ENCODE data around the gene INPP5A.

The INPP5A gene

DNA sequence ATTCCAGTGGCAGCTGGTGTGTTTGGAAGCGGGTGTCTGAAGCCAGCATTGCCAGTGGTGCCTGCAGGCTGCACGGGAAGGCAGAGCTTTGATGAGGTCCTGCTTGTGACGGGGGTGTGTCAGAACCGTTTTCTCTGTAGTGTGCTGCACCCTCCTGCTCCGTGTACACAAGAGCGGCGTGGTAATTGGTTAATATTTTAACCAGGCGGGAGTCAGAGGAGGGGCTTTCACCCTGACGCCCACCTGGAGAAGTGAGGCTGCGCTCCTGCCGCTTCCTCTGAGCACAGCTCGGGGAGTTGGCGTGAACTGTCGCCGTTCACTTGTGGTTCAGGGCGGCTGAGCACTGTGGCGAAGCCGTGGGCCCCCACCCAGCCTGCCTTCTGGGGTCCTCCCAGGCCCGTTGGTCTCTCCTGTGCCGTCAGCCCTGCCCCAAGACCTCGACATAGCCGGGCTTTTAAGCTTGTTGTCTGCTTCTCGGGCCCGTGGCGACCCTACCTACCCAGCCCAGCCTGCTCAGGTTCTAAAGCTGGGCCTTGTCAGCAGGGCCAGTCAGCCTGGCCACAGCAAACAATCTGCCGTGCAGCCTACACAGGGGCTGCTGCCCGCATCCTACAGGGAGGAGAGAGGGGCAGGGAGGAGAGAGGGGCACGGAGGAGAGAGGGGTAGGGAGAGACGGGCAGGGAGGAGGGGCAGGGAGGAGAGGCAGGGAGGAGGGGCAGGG is 236.8 kb downstream of the INPP5A start:
- FAIRE-seq = no peak

DNA sequence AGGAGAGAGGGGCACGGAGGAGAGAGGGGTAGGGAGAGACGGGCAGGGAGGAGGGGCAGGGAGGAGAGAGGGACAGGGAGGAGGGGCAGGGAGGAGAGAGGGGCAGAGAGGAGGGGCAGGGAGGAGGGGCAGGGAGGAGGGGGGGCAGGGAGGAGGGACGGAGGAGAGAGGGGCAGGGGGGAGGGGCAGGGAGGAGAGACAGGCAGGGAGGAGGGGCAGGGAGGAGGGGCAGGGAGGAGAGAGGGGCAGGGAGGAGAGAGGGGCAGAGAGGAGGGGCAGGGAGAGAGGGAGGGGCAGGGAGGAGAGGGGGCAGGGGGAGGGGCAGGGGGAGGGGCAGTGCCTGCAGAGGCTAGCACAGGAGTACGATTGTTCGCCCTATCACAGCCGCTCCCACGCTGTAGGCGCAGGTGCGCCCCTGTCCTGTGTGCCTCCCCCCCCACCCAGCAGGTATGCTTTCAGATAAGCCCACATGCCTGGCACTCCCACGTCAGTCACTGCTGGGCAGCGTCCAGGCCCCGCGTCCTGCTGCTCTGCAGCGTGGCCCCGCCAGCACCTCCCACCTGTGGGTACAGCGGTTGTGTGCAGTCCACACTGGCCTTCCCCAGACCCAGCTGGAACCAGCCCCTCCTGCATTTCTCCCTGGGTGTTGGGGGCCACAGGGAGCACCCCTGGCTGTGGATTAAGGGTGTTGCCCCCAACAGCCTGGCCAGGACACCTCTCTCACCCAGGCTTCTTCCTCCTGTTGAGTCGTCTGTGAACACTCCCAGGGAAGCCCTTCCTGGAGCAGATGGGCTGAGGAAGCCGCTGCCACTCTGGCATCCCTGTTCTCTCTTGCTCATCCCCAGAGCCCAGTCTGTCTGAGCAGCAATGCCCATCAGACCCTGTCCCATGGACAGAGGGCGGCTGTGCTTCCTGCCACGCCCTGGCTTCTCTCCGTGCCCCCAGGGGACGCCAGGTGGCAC is 237.6 kb downstream of the INPP5A start:
- no peak for FAIRE-seq

DNA sequence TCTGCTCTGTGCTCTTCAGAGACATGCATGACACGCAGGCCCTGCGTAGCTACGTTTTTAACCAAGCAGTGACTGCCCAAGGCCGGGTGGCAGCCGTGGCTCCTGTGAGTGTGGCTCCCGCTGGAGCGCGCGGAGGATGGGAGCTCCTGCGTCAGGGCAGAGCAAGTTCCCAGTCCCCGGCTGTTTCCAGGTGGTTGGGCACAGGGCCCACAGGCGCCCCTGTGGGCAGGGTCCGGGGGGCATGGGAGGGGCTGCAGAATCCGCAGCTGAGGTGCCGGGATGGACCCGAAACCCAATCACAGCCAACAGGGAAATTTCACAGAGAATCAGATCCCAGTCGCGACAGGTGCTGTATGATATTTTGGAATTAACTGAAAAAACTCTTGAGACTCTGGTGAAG is 238.6 kb downstream of the INPP5A start:
- no peak for FAIRE-seq

DNA sequence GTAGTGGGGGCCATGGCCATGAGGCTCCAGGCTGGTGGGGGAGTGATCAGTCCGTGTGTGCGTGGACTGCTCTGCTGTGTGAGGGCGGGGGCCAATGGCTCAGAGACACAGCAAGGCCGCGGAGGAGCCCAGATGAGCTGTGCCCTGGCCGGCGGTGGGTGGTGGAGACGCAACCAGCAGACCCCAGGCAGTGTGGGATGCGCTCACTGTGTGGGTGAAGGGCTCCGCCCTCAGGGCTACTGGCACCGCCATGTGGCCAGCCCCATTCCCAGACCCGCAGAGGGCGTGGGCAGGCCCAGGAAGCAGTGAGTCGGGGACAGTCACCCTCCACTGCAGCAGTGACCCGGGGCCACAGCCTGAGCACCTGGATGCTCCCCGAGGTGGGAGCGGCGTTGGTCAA is 239.2 kb downstream of the INPP5A start:
- FAIRE-seq = no peak

DNA sequence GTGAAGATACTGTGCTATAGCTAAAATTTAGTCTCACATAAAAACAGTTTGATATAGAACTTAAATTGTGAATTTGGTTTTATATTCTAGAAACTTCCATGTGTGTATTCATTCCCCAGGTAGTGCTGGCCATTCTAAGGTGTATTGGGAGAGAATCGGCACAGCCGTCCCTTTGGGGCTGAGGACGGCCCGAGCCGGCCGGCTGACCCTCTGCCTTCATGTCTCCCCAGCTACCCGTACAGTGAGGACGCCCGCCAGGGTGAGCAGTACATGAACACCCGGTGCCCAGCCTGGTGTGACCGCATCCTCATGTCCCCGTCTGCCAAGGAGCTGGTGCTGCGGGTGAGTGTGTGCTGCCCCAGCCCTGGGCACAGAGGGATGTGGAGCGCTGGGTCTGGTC is 239.9 kb downstream of the INPP5A start:
- FAIRE-seq = no peak

DNA sequence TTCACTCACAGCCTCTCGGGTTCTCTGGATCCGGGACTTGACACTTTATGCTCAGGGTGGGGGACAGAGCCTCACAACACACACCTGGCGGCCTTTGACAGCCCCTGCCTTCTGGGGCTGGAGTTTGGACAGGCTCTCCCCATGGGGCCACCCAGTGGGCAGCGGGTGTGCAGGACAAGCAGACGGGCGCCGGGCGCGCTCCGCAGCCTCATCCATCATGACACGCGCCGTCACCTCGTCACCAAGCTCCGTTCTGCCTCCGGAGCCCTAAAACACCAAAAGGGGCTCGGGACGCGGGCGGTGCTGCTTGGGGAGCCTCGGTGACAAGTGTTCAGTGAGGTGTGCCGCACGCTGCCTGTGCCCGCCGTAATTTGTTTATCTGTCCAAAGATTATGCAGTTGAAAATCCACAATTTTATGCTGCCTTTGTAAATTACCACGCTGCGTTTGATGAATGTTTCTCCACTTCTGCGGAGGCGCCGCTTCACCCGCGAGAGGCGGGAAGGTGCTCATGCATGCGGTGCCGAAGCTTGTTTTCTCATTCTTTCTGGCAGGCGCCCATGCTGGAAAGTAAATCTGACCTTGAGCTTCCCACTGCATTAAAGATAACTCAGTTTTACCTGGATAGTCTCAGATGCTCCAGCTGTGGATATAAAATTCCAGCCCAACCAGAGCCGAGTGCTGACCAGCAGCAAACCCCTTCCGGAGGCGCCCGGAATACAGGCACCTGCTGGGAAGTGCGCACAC is 242.1 kb downstream of the INPP5A start:
- FAIRE-seq = no peak

DNA sequence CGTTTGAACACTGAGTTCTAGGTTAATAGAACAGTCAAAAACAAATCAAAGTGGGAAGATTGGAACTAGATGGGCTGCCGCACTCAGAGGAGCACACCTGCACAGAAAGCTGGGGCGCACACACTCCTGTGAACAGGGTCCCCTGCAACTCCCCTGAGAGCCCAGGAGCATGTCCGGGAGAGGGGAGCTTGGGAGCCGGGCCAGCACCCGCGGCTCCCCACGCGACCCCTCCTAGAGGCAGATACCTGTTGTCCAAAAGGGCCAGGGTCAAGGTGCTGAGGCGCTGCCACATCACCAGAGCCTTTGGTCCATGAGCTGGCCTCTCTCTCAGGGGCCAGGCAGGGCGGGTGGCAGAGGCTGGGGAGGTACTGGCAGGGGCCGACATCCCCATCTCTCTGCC is 242.8 kb downstream of the INPP5A start:
- FAIRE-seq = no peak

DNA sequence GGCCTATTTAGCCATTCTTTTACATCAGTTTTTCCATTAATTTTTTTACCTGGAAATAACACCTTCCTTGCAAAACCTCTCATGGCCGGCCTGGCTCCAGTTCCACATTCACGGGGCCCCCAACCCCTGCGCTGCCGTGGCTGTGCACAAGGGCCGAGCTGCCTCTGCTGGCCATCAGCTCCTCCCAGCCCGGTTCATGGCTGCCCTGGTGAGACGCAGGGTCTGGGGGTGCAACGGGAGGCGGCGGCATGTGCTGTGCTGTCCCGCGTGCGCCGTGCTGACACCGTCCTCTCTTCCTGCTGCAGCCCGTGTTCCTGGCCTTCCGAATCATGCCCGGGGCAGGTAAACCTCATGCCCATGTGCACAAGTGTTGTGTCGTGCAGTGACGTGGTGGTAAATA is 244.0 kb downstream of the INPP5A start:
- no peak for FAIRE-seq

DNA sequence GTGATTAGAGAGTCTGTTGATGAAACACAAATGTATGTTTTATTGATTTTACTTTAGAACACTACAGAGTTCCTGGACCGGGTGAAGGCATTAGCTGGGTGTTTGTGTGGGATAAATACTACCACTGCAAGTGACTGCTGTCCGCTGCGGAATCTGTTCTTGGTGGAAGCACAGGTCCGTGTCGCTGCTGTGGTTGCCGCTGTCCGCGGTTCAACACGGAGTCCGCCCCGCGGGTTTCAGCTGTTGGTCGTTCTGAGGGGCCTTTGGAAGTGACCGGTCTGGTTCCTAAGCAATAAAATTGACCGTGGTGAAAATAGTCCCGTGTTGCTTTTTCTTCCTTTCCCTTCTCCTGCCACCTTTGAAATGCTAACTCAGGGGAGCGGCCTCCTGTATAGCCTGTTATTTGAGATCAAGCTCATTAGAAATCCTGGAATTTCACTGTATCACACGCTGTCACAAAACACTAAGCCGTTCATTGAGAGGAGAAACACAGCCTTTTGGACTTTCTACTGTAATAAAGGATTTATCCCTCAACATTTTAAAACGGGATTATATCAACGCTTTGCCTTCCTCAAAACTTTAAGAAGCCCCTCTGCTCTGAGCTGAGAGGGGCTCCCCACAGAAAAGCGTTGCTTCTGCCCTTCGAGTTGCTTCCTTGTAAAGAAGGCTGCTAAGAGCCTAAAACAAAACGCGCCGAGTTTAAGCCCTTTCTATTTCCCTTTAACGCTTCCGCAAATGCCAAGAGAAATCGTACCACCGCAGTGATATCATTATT is 245.8 kb downstream of the INPP5A start:
- FAIRE-seq = no peak

DNA sequence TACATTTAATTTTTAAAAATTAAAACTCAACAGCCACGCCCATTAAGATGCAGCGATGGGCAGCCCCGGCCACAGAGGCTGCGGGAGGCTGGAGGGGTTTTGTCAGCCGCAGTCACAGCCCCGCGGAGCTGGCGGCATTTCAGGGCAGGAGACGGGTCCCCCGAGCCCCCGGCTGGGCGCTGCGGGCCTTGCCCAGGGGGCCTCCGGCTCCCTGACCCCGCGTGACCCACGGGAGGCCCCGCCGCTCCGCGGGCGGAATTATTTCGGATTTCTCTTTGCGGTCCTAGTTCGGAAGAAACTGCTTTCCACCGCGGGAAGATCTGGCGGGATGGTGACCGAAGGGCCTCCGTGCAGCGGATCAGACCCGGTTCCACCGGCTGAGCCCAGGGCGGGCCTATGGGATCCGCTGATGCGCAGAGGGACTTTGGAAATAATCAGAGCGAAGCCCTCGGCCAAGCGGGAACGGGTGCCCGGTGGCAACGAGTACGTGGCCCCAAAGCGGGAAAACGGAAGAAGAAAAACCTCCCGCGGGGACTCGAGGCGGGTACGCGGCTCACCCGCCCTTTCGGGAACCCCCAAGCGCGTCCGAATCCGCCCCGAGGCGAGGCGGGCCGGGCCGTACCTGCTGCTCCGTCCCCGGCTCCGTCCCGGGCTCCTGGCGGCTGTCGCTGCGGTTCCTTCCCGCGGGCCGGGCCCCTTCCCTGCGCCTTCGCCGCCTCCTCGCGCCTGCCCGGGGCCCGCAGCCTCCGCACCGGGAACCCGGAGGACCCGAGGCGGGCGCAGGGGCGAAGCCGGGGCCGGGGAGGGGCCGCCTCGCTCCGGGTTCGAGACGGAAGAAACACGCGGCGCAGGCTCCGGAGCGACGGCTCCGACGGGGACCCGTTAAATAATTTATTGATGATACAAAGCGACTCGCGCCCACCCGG is 246.6 kb downstream of the INPP5A start:
- FAIRE-seq = no peak

DNA sequence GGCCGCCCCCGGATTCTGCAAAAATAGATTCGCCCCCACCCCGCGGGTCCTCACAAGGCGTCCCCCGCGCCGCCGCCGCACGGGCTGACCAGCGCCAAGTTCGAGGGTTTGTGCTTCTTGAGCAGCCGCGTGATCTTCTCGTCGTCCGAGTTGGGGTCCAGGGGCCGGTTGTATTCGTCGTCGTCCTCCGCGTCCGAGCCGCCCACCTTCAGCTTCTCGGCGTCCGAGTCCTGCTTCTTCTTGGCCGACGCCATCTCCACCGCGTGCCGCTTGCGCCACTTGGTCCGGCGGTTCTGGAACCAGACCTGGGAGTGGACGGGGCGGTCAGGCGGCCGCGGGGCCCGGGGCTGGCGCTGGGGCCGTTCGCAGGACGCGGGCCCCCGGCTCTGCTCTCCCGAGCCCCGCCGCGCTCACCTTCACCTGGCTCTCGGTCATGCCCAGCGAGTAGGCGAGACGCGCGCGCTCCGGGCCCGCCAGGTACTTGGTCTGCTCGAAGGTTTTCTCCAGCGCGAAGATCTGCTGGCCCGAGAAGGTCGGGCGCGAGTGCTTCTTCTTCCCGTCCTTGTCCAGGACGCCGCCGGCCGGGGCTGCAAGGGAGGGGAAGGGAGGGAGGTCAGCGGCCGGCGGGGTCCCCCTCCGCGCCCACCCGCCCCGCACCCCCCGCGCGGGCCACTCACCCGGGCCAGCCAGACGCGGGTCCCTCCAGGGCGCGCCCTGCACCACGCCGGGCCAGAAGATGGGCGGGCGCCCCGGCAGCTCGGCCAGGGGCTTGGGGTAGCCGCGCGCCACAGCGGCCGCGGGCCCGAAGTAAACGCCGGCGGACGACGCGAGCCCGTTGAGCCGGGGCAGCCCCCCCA is 247.5 kb downstream of the INPP5A start:
- no peak for FAIRE-seq

DNA sequence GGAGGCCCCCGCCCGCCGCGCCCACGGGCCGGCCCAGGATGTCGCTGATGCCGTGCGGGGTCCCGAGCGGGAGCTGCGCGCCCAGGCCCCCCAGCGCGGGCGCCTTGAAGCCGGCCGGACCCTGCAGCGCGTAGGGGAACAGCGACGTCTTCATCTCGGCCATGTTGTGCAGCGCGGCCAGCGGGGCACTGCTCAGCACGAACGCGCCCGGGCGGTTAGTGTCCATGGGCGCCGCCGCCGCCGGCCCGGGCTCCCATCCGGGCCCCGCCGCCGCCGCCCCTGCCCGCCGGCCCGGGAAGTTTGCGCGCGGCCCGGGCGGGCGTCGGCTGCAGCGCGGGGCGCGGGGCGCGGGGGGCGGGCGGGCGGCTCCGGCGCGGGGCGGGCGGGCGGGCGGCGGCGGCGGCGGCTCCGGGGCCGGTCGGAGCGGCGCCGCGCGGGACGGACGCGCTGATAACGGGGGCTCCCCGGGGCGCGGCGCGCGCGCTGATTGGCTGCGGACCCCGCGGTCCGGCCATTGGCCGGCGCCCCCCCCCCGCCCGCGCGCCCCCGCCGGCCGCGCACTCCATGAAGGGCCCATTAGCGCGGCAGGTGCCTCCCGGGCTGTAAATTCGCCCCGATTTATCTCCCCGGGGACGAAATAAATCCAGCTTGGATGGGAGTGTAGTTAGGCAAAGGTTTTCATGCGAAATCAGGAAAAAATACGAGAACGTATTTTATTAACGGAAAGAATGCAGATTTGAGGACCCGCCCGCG is 248.3 kb downstream of the INPP5A start, which contains the start of gene NKX6-2:
Gene NKX6-2, minus strand, starts transcription at position 425 of the 753 bp plus-strand sequence. Its CDS starts 199 bp downstream, at position 226.
- no peak for FAIRE-seq

DNA sequence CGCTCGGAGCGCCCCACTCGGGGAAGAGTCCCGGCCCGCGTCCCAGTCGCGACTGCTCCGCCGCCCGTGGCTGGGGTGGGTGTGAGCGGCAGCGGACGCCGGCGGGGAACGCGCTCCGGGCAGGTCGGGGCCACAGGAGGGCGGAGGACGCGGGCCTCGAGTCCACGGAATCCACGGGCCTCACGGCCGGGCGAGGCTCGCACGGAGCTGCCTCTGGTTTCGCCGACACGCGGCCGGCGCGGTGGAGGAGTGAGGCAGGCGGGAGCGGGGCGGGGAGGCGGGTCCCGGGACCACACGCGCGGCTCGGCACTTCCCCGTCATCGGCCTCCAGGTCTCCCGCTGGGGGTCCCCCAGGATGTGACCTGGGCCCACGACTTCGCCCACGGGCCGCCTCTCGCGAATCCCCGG is 248.9 kb downstream of the INPP5A start:
- FAIRE-seq = no peak

DNA sequence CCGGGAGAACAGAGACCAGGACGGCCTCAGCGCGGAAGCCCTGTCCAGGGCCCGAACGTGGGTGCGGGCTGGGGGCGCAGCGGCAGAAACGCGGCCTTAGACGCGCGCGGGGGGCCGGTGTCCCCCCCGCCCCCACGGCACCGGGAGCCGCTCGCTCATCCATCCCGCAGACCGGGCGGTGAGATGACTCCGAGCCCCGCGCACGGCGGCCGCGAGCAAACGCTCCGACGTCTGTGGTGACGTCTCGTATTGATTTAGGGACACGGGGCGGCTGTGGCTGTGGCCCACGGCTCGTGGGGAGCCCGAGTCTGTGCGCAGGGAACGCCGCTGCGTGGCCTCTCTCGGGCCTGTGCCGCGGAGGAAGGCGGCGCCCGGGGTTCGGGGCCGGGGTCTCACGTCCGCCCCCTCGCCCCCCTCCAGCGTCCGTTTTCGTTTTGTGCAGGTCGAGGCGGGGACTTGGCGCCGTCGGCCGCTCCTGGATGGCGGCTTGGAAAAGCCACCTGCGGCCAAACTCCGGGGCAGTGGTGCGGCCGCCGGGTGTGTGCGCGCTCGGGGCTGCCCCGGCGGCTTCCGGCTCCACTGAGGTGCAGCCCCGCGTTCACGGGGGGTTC is 249.4 kb downstream of the INPP5A start:
- no peak for FAIRE-seq

DNA sequence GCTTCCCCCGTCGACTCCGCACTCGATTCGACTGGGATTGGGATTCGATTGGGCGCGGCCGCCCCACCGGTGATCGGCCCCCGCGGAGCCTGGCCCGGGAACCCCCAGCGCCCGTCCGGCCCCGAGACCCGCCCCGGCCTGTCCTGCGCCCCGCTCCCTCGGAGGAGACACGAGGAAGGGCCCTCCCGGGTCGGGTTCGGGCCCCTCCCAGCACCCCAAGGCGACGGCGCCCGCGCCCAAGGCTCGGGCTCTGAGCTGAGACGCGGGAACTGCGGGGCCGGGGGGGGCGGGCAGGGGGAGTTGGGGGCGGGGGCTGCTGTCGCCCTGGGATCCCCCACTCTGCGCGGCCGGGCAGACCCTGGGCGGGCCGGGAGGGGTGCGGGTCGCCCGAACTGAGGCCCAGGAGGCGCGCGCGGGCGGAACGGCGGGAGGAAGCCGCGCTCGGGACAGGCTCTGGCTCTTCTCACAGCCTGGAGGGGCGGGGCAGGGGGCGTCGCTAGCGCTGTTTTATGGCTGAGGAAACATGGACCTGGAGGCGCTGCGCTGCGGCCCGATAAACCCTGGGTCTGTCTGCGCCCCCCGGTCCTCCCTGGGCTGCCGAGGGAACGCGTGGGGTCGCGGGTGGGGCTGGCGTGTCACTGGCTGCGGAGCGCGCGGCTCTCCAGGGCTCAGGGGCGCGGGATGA is 250.1 kb downstream of the INPP5A start:
- FAIRE-seq = no peak

DNA sequence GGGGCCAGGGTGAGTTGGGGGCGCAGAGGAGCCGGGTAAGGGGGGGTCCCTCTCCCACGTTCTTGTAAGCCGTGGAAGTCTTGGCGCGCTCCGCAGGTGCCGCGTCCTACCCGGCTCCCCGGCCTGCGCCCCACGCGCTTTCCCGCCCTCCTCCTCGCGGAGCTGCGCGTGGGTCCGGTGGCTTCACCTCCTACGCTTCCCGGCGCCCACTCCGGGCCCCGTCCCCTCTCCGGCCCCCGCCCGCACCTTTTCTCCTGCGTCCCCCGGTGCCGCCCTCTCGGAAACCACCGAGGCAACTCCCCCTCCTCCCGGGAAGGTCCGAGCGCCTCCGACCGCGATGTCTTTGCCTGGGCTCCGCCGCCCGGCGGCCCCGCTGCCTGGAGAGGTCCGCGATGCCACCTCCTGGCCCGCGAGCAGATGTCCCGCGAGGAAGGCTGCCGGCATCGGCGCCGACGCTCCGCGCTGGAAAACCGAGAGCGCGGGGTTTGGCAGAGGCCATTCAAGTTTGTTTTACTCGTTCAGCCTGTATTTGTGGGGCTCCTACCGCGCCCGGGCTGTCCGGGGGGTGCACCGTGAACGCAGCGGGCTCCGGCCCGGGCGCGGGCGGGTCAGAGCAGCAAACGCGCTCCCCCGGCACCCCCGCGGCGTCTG is 250.7 kb downstream of the INPP5A start:
- FAIRE-seq = no peak

DNA sequence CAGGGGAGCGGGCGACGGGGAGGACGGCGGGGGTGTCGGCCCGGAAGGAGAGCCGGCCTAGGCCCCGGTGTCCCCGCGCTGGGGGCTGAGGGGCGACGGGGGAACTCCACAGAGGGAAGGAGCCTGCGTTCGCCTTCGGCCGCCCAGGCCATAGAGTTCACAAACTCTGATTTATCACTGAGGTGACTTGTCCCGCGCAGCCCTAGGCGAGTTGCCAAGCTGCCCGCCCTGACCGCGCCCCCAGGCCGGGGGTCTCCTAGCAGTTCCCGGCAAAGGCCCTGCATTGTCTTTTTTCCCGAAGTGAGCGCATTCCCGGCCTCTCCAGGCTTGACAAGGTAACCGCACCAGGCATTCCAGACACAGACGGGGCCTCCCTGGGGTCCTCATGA is 251.2 kb downstream of the INPP5A start:
- no peak for FAIRE-seq

DNA sequence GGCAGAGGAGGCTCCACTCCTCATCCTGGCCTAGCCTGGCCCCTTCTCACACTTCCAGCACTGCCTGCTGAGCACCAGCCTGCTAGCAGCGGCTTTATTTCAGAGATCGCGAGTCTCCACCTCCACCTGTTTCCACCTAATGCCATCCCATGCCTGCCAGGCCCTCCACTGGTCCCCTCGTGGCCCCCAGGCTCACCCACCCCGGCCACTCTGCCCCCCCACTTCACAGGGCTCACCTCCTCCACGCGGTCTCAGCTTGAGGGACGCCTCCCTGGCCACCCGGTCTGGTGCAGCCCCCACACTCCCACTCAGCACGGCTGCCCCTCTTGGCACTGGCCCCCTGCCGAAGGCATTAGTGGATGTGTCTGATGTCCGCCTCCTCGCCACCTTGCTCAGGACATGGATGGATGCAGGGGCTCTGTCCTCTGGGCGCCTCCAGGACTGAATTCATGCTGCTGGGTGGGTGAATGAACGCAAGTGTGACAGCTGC is 252.1 kb downstream of the INPP5A start:
- no peak for FAIRE-seq
